NCI-H1092 (cell line): ENCODE data around the gene NCAPG2.

Experiments used
- DNase-seq: peaks from one replicate; lab custom pipeline; 2025; lab: John Stamatoyannopoulos, UW

Gene NCAPG2

GRCh38 chr7:158734861-158735260 is 30.3 kb upstream of the NCAPG2 start:
- DNase-seq, result no peak

GRCh38 chr7:158733775-158734494 is 29.3 kb upstream of the NCAPG2 start:
- DNase-seq, result no peak

GRCh38 chr7:158733220-158733519 is 28.6 kb upstream of the NCAPG2 start:
- DNase-seq, result no peak

GRCh38 chr7:158732494-158733219 is 28.1 kb upstream of the NCAPG2 start:
- DNase-seq, result no peak

- DNase-seq, result no peak
Measured at GRCh38 chr7:158731761-158732160, 27.2 kb upstream of the NCAPG2 start.

- no peak for DNase-seq
Measured at GRCh38 chr7:158730383-158731346, 26.1 kb upstream of the NCAPG2 start.

GRCh38 chr7:158729646-158730382 is 25.2 kb upstream of the NCAPG2 start:
- DNase-seq, result no peak

- DNase-seq, result no peak
Measured at GRCh38 chr7:158728911-158729645, 24.5 kb upstream of the NCAPG2 start.

GRCh38 chr7:158727690-158728089 is 23.1 kb upstream of the NCAPG2 start:
- no peak for DNase-seq

GRCh38 chr7:158726277-158726807 is 21.7 kb upstream of the NCAPG2 start:
- DNase-seq, result no peak

- DNase-seq, result no peak
Measured at GRCh38 chr7:158725506-158725800, 20.8 kb upstream of the NCAPG2 start.

GRCh38 chr7:158724658-158725505 is 20.3 kb upstream of the NCAPG2 start:
- DNase-seq, result no peak

- DNase-seq, result no peak
Measured at GRCh38 chr7:158723714-158724385, 19.2 kb upstream of the NCAPG2 start.

GRCh38 chr7:158723266-158723665 is 18.7 kb upstream of the NCAPG2 start:
- DNase-seq, result no peak

GRCh38 chr7:158722574-158723237 is 18.1 kb upstream of the NCAPG2 start:
- DNase-seq, result no peak

GRCh38 chr7:158720112-158720511 is 15.5 kb upstream of the NCAPG2 start:
- DNase-seq, result no peak

GRCh38 chr7:158716802-158717201 is 12.2 kb upstream of the NCAPG2 start:
- DNase-seq, result no peak

GRCh38 chr7:158710651-158711102 is 6.1 kb upstream of the NCAPG2 start:
- no peak for DNase-seq

GRCh38 chr7:158707610-158708009 is 3.0 kb upstream of the NCAPG2 start:
- DNase-seq, result no peak
